GM18861 (cell line): ENCODE measurements around the gene C1orf115.
"Not testable (repeated sequence)": the region's sequence is repeated elsewhere in the genome, so short reads cannot be mapped to it uniquely, and the experiment has no call there.

ENCODE experiments used
- ATAC-seq: cut with Tn5 transposase; IDR thresholded peaks from one replicate; pipeline ENCODE4 v1.9.1; 2021; ENCODE audit not compliant: unreplicated experiment

C1orf115 gene

DNA sequence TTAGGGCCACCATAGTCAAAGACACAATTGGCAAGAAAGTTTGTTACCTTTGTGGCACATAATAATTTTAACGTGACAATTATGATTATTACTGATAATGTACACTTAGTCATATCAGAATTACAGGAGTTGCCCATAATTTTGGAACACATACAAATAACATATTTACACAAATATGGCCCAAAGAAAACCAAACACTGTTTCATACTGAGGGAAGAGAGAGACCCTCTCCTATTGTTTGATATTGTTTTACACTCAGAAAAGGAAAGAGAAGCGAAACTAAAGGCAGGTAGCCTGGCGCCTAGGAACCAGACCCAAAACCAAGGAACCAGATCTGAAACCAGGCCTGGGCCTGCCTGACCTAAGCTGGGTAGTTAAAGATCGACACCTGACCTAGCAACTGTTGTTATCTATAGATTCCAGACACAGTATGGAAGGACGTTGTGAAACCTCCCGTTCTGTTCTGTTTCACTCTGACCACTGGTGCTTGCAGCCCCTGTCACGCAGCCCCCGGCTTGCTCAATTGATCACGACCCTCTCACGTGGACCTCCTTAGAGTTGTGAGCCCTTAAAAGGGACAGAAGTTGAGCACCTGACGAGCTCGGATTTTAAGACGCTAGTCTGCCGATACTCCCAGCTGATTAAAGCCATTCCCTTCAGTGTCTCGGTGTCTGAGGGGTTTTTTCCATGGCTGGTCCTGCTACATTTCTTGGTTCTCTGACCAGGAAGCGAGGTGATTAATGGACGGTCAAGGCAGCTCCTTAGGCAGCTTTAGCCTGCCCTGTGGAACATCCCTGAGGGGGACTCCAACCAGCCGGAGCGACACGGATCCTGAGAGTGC lies 27.9 kb downstream of the C1orf115 start:
- ATAC-seq: no peak

- ATAC-seq: not testable (repeated sequence)
Observed at GRCh38 chr1:220721266-220721665, 31.1 kb downstream of the C1orf115 start.

DNA sequence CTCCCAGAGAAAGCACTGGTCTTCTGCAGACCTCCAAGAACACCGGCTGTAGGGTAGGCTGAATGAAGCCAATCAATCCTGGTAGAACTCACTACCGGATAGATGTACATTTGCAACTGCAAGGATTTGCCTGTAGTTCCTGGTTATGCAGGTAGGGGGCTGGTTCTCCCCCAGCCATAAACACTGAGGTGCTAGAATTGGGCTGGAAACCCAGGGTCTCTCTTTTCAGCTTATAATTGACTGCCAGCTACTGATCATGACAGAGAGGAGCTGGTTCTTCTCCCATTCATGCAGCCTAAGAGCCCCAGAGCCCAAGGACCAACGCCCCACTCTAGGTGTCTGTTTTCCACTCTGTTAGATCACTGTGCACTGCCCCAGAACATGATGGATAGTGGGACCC lies 36.5 kb downstream of the C1orf115 start:
- ATAC-seq: no peak

- ATAC-seq: no peak
Observed at GRCh38 chr1:220727519-220727918, 37.4 kb downstream of the C1orf115 start.

DNA sequence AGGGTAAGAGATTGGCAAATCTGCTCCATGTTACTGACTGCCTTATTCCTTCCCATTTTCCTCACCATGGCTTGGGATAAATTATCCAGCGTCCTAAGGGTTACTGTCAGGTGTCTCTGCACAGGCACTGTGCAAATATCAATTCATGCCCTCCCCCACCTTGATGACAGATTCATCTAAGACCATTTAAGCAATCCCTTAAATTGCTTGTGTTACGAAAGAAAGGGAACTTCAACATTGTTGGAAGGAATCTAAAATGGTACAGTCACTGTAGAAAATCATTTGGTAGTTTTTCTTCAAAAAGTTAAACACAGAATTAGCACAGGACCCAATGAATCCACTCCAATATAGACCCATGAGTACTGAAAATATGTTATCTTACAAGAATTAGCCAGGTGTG lies 40.3 kb downstream of the C1orf115 start:
- no peak for ATAC-seq

GRCh38 chr1:220732137-220732536 lies 42.0 kb downstream of the C1orf115 start:
- ATAC-seq: no peak

DNA sequence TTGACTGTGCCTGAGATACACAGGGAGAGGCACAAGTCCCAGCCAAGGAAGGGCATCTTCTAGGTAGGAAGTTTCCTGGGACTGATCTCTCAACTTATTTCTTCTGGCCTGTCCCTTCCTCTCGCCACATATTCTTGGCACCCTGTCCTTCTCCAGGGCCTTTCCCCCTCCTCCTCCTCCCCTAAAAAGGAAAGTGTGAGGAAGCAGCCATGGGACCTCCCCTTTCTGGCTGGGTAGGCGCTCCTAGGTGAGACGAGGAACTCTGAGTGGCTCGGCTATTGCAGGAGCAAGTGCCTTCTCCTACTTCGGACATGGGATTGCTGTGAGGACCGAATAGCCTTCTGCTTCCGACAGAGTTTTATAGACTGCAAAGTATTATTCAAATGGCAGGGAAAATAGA lies 42.5 kb downstream of the C1orf115 start:
- no peak for ATAC-seq

DNA sequence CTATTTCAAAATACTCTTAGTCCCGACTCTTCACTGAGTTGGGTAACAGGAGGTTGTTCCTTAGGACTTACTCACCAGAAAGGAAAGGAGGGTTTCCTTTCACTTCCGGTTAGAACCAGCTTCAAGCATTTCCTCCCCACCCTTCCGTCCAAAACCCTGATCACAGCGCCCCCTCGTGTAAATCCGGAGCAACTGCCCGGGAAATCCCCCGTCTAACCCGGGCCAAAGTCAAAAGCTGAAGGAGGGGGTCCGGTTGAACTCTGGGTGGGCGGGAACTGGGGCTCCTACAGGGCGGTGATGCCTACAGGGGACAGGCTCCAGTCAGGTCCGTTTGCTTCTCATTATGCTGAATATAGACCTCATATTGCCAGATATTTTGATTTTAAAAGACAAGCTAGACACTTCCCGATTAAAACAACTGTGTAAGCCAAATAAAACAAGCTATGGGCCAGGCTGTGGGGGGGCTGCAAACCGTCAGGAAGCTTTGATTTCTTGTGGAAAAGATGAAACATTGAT lies 43.0 kb downstream of the C1orf115 start:
- ATAC-seq: peak; percentile 77

GRCh38 chr1:220734571-220735326 lies 44.6 kb downstream of the C1orf115 start:
- no peak for ATAC-seq

- ATAC-seq: not testable (repeated sequence)
Observed at GRCh38 chr1:220736283-220736682, 46.1 kb downstream of the C1orf115 start.

DNA sequence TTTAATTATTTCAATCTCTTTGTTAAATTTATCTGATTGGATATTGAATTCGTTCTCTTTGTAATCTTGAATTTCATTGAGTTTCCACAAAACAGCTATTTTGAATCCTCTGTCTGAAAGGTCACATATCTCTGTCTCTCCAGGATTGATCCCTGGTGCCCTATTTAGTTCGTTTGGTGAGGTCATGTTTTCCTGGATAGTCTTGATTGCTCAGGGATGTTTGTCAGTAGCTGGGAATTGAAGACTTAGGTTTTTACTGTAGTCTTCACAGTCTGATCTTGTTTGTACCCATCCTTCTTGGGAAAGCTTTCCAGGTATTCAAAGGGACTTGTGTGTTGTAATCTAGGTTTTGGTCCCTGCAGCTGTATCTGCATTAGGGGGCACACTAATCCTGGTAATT lies 51.2 kb downstream of the C1orf115 start:
- no peak for ATAC-seq

GRCh38 chr1:220741825-220742224 lies 51.7 kb downstream of the C1orf115 start:
- no peak for ATAC-seq

- ATAC-seq: no peak
Observed at GRCh38 chr1:220742520-220742919, 52.4 kb downstream of the C1orf115 start.

GRCh38 chr1:220746851-220747250 lies 56.7 kb downstream of the C1orf115 start:
- no peak for ATAC-seq

DNA sequence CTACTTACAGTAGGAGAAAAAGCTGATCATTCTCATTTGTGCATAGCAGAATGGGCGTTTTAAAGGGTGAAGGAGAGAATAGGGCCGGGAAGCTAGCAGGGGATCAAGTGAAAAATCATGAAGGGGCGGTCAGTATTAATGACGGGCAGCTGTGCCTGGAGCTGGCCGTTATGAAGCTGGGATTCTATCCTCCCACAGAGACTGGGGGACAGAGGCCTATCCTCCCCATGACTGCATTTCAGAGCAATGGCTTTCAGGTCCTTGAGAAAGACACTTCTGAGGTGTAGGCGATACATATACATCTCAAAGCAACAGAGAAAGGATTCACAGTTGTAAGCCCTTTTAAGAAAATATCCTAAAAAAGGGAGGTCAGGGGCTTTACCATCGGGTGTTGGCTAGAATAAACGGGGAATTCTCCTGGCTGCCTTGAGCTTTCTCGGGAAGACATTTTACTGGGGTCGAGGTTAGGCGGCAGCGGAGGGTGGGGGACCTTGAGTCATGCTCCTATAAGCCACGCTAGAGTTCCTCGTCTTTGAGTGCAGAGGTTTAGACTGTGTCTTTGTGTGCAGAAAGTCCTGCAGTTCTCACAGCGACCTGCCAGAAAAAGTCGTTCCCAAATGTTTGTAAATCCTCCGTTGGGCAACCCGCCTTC lies 57.4 kb downstream of the C1orf115 start:
- no peak for ATAC-seq

GRCh38 chr1:220748089-220748934 lies 58.1 kb downstream of the C1orf115 start, which contains the start of gene MTARC2:
TSS of gene MTARC2 (plus strand) at chr1:220748322. CDS start at chr1:220748532, 210 bp downstream.
- peak; percentile 93 for ATAC-seq
